AG10803 (cell line): ENCODE measurements around the gene FNBP1.
A peak's percentile ranks its signal among the peaks of the same experiment; 100 is the strongest.

Experiments
- DNase-seq: peaks from one replicate; pipeline ENCODE4 v3.0.0; 2010; ENCODE audit warnings: low read depth
- H3K4me3 ChIP-seq: 2 replicates; pipeline ENCODE4 v1.5.1; 2011; ENCODE audit warnings: mild to moderate bottlenecking, low read length, control low read depth
- TF ChIP-seq, protein P1 (sequence below): conservative IDR thresholded peaks from 2 replicates; pipeline ENCODE4 v1.5.1; 2011; ENCODE audit warnings: mild to moderate bottlenecking, low read length, control low read depth, inconsistent platforms

Gene FNBP1

GRCh38 chr9:130039528-130040147 lies 3.4 kb downstream of the FNBP1 start:
- H3K4me3 ChIP-seq, result no peak overlapping the region
- TF ChIP-seq, protein P1, sequence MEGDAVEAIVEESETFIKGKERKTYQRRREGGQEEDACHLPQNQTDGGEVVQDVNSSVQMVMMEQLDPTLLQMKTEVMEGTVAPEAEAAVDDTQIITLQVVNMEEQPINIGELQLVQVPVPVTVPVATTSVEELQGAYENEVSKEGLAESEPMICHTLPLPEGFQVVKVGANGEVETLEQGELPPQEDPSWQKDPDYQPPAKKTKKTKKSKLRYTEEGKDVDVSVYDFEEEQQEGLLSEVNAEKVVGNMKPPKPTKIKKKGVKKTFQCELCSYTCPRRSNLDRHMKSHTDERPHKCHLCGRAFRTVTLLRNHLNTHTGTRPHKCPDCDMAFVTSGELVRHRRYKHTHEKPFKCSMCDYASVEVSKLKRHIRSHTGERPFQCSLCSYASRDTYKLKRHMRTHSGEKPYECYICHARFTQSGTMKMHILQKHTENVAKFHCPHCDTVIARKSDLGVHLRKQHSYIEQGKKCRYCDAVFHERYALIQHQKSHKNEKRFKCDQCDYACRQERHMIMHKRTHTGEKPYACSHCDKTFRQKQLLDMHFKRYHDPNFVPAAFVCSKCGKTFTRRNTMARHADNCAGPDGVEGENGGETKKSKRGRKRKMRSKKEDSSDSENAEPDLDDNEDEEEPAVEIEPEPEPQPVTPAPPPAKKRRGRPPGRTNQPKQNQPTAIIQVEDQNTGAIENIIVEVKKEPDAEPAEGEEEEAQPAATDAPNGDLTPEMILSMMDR, result no peak; the same call in 1 of the 2 replicates
- DNase-seq, result no peak

DNA sequence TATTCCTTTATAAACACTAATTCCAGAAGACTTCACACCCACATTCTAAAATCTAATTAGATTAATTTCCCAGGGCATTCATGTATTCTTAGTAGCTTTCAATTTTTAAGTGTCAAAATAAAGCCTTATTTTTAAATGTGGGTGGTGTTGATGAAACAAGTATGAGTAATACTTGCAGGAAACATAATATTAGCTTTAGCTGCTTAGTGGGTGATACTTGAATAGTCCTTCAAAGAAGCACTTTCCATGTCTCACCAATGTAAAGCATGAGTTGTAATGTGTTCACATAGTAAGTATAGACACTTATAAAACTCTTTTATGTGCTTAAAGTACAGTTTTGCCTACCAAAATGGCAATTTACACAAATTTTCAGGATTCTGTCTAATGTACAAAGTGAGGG lies 6.9 kb downstream of the FNBP1 start:
- no peak for DNase-seq
- TF ChIP-seq, protein P1, result no peak
- no peak overlapping the region for H3K4me3 ChIP-seq

- TF ChIP-seq, protein P1, result no peak
- H3K4me3 ChIP-seq, result no peak overlapping the region
- DNase-seq, result peak; percentile 65
Measured at GRCh38 chr9:130034570-130034969, 8.4 kb downstream of the FNBP1 start.

- TF ChIP-seq, protein P1, result no peak
Measured at GRCh38 chr9:130030651-130031127, 12.3 kb downstream of the FNBP1 start.

GRCh38 chr9:130029223-130029973 lies 13.6 kb downstream of the FNBP1 start:
- TF ChIP-seq, protein P1, result no peak
- no peak for DNase-seq

More at GRCh38 chr9:130030651-130031127, 12.3 kb downstream of the FNBP1 start:
- DNase-seq, result no peak
- H3K4me3 ChIP-seq, result no peak overlapping the region

GRCh38 chr9:130028493-130029222 lies 14.3 kb downstream of the FNBP1 start:
- H3K4me3 ChIP-seq, result no peak overlapping the region
- TF ChIP-seq, protein P1, result no peak
- no peak for DNase-seq

More at GRCh38 chr9:130029223-130029973, 13.6 kb downstream of the FNBP1 start:
- H3K4me3 ChIP-seq, result no peak overlapping the region
